Activated CD8-positive, alpha-beta memory T cell treated with anti-CD3 and anti-CD28 coated beads, Interleukin-2, amount 50 U/mL, for 1 hour (primary cell): ENCODE measurements around the gene MYO9A.

ENCODE experiments used
- DNase-seq: peaks from one replicate; pipeline ENCODE4 v3.0.0-alpha.2; 2020; ENCODE audit errors: extremely low read depth

The MYO9A gene

DNA sequence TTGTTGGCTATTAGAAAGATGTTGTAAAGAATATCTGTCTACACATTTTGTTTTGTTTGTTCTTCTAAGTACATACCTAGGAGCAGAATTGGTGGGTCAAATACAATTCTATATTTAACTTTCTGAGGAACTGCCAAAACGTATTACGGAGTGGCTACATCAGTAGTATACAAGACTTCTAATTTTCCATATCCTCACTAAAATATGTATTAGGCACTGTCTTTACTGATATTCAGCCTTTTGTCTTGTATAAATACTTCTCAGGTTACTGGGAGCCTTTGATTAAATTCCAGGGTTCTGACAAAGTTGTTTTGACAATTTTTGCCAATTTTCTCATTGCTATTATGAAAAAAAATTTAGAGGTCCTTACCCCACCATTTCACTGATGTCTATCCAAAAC lies 160.9 kb downstream of the MYO9A start:
- DNase-seq, result no peak

GRCh38 chr15:71951134-71951533 lies 166.8 kb downstream of the MYO9A start:
- no peak for DNase-seq

DNA sequence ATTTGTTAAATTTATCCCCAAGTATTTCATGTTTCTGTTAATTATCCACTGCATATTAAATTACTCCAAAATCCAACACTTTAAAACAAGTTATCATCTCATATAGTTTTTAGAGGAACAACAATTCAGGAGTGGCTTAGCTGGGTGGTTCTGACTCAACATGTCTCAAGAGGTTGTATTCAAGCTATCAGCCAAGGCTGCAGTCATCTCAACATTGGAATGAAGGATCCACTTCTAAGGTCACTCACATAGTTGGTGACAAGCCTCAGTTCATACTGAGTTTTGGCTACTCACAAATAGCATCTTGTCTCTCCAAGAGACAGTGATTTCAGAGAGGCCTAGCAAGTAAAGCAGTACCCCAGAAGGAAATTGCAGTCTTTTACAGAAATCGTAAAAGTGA lies 172.9 kb downstream of the MYO9A start:
- no peak for DNase-seq

GRCh38 chr15:71943806-71944205 lies 174.1 kb downstream of the MYO9A start:
- DNase-seq, result no peak

DNA sequence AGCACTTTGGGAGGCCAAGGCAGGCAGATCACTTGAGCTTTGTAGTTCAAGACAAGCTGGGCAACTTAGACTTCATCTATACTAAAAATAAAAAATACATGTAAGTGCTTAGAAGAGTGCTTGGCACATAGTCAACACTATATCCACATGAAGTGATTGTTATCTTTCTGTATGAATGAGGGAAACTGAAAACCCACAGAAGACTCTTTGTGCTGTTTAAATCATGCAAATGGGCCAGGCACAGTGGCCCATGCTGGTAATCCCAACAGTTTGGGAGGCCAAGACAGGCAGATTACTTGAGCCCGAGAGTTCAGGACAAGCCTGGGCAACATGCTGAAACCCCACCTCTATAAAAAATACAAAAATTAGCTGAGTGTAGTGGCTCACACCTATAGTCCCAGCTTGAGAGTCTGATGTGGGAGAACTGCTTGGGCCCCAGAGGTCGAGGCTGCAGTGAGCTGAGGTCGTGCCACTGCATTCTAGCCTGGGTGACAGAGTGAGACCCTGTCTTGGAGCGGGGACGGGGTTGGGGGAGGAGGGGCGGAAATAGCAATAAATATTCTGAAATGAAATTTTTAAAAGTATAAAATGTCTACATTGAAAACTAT lies 177.9 kb downstream of the MYO9A start:
- no peak for DNase-seq

DNA sequence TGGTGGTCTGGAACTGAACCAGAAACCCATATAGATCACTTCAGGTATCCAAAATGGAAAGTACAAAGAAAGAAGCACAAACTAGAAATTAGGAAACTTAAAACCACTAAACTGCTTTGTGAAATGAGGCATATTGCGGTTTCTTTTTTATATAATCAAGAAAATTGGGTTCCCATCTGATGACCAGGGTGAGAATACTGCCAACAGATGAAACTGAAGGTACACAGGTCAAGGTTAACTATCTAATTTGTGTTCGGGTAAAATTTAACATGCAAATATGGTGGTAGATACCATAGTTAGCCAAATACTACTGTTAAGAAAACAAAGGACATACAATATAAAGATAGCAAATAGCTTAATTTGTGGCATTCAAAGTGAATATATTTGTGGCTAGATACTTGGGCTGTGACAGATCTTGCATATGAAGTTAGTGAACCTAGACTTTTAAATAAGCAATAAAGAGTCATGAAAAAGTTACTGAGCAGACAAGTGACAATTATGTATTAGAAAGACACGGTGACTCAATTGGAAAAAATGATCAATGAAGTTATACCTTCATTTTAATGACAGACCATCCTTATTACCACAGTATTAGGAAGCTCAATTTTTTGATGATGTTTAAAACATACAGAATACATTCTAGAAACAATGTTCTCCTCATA lies 180.2 kb downstream of the MYO9A start:
- no peak for DNase-seq

GRCh38 chr15:71934446-71934845 lies 183.5 kb downstream of the MYO9A start:
- DNase-seq, result no peak

DNA sequence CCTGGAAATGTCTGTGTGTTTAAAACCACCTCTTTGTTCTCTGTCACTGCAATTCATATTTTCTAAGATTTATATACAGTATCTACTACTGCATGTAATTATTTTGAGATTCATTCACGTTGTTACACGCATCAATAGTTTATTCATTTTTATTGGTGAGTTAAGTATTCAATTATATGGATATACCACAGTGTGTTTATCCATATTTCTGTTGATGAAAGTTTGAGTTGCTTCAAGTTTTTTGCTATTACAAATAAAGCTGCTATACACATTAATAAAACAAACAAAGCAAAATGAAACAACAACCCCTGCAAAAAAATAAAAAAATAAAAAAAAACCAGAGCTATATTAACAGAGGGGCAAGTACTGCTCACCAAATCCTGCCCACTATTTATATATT lies 185.3 kb downstream of the MYO9A start:
- DNase-seq, result no peak

- DNase-seq, result no peak
Observed at GRCh38 chr15:71931261-71931660, 186.7 kb downstream of the MYO9A start.

- DNase-seq, result no peak
Observed at GRCh38 chr15:71925145-71925544, 192.8 kb downstream of the MYO9A start.

DNA sequence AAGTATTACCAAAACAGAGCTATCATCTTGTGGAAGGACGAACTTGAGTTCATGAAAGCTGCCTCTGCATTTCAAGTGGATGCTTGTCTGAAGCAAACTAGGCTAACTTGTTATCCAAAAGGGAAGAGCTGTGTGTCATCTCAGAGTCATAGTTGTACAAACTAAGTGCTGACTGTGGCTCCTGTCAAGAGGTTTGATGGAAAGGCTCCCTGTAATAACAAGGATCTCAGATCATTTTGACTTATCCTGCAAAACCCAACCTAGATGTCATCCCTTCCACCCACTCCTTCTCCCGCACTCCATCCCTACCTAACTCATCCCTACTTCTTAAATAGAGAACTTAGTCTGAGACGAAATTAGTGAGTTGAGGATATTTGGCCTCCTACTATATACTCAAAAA lies 196.8 kb downstream of the MYO9A start:
- DNase-seq, result no peak

- no peak for DNase-seq
Observed at GRCh38 chr15:71920573-71920972, 197.4 kb downstream of the MYO9A start.

GRCh38 chr15:71916834-71917233 lies 201.1 kb downstream of the MYO9A start:
- no peak for DNase-seq

GRCh38 chr15:71914092-71914491 lies 203.9 kb downstream of the MYO9A start:
- DNase-seq, result no peak

DNA sequence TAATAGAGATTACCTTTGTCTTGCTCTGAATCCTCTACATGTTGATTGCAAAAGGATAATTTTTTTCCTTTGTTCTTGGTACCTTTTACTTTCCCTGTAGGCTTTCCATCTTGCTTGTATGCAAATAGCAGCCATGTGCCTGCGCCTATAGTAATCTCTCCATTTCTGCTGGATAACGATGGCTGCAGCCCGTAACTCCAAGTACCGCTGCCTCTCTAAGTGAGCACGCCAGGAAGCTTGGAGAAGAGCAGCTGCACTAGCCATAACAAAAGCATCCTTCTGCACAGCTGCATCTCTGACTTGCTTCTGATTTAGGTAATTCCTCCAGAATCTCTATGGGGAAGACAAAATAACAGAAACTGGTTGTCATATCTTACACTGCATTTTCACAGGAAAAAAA lies 218.3 kb downstream of the MYO9A start:
- no peak for DNase-seq

DNA sequence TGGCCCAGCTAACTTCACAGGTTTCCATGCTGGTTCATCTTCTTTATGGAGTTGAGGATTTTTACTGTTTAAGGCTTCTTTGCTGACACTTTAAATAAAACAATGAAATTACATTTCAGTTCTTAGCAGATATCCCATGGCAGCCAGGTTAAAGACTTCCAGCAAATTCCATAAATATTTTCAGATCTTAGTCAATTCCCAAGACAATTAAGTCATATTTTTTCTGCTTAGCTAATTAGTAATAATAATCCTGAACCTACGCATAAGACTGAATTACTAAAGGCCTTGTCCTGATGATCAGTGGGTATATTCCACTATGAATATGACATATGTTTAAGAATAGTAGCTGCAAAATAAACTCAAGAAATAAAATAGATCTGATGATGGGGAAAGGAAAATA lies 224.3 kb downstream of the MYO9A start:
- no peak for DNase-seq

DNA sequence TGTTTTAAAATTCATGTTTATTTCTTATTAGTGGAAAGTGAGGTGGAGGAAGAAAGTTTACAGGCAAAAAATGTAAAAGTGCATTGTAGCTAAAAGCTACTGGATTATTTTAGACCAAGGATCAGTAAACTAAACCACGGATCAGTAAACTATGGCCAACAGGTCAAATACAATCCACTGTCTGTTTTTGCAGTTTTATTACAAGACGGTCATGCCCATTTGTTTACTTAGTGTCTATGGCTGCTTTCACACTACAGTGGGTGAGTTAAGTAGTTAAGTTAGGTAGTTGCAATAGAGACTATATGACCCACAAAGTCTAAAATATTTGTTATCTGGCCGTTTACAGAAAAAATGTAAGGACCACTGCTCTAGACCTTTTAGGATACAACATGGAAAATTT lies 225.6 kb downstream of the MYO9A start:
- DNase-seq, result no peak

DNA sequence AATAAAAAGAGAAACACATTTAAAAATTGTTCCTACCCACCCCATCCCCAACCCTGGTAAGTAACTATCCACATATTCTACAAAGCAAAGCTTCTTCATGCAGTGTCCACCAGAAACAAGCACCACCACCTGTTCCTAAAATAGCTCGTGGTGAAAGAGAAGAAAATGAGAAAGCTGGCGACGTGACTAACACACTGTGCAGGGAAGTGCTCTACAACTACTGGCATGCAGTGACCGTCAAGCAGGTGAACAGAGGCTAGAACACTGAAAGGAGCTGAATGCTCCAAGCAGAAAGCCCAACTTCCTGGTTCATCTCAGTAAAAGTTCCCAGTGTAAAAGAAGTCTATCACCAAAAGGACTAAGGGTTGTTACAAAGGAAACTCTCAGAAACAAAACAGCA lies 226.9 kb downstream of the MYO9A start:
- no peak for DNase-seq

- no peak for DNase-seq
Observed at GRCh38 chr15:71889947-71890346, 228.0 kb downstream of the MYO9A start.

DNA sequence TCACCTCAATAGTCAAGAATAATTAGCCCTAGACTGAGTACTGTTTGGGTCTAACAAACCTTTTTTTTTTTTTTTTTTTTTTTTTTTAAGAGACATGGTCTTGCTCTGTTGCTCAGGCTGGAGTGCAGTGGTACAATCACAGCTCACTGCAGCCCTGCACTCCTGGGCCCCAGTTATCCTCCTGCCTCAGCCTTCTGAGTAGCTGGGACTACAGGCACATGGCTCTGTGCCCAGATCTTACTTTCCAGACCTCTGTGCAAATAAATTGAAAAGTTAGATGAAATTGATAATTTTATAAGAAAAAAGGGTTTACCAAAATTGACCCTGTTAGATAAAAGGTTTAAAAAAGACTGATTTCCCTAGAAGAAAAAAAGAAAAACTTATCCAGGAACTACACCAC lies 228.6 kb downstream of the MYO9A start:
- no peak for DNase-seq

GRCh38 chr15:71888797-71889196 lies 229.2 kb downstream of the MYO9A start:
- no peak for DNase-seq

- DNase-seq, result no peak
Observed at GRCh38 chr15:71885390-71885789, 232.6 kb downstream of the MYO9A start.

DNA sequence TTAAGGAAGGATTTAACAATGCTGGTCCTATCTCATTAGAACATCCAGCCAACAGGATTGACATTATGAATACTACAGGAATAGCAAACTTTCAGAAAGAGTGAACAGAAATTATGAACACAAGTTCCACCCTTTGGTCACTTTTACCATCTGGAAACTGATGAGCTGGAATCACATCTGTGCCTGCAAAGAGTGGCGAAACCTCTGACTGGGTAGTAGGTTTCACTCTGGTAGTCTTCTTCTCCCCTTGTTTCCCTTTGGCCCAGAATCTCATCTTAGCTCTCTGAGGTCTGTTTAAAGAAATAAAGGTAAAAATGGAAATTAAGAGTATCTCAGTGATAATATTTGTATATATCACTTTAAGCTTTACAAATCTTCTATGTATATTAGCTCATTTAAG lies 234.5 kb downstream of the MYO9A start:
- no peak for DNase-seq

DNA sequence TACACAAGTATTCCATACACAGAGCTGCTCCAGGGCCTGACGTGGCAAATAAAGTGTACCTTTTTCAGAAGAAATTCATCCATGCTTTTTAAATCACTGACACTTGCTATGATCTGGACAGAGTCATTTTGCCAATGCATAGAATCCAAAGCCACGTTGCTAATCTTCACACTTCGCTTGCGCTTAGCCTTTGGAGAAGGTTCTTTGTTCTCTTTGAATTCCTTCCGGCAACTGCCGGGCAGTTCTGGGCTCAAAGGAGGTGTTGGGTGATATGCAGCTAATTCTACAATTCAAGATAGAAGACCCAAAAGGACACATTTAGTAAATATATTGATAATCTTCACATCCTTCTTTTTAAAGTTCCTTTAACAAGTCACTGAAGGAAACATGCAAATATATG lies 237.7 kb downstream of the MYO9A start:
- DNase-seq, result no peak
